Left colon (tissue), 2 donors: ENCODE measurements around the gene ACOX2. TPM values are rescaled to one million over a fixed set of nuclear protein-coding genes. Genes with fewer than 3 reads are reported as not detected.

Experiments used
- ATAC-seq: fragments of 200-7000 bp; cut with Tn5 transposase; one replicate; pipeline ENCODE4 v1.9.1; 2020; ENCODE audit warnings: mild to moderate bottlenecking, moderate library complexity
- DNase-seq, 2 donors: peaks; one replicate each; pipeline ENCODE4 v3.0.0-alpha.2; 2020
- intact Hi-C, 2 donors: fragments of 100-400 bp; cut with DNase I in 1 of 2; cut with micrococcal nuclease in 1 of 2; formaldehyde crosslinking; loops; one replicate each; pipeline versions ENCODE4 v1.11.2 to v1.14.0; 2022; cut with DNase I, micrococcal nuclease
- total RNA-seq, 2 donors: library from RNA; stranded (reverse); fragmentation: NEBNext Ultra II Directional; extraction: Animal tissue kit (Norgen Biotek cat#: 25700); gene quantifications; one replicate each; pipeline ENCODE4 v1.2.1, GENCODE V29; 2021
- donor health status: DM: no; HTN: no; CAD: no.
- donor health status: DM: yes; HTN: yes; CAD: no.

ACOX2 gene
- total RNA-seq, 2 donors from 2014 or later, result 17.0 to 17.8 TPM

GRCh38 chr3:58569287-58570001, 32.5 kb upstream of the ACOX2 start:
- no peak for DNase-seq
- no peak for ATAC-seq
- intact Hi-C loops, result loop anchor here (2.0 to 10.0 kb wide), 2 partner anchors 61 to 65 kb away; no protein-coding TSS in a partner anchor

- intact Hi-C loops, result loop anchor here in 1 of 2 donors (2.0 kb wide), 1 partner anchor 62 kb away; no protein-coding TSS in a partner anchor
- peak; percentile 50 to 85 for DNase-seq
- peak; percentile 58 for ATAC-seq
Measured at GRCh38 chr3:58568572-58569286, 31.7 kb upstream of the ACOX2 start.

- intact Hi-C loops, result no loop called here
- no peak for ATAC-seq
- DNase-seq, result no peak
Measured at GRCh38 chr3:58567251-58567515, 30.2 kb upstream of the ACOX2 start.

- ATAC-seq (no peak), DNase-seq (no peak)
- intact Hi-C loops, result no loop called here
Measured at GRCh38 chr3:58566398-58567250, 29.6 kb upstream of the ACOX2 start.

GRCh38 chr3:58565621-58566397, 28.8 kb upstream of the ACOX2 start:
- DNase-seq (no peak), ATAC-seq (no peak)
- intact Hi-C loops, result no loop called here

GRCh38 chr3:58564456-58565160, 27.6 kb upstream of the ACOX2 start:
- ATAC-seq (peak; percentile 87), DNase-seq (peak in 1 of 2 donors; percentile 47)
- intact Hi-C loops, result no loop called here

GRCh38 chr3:58564054-58564453, 27.1 kb upstream of the ACOX2 start:
- intact Hi-C loops, result no loop called here
- ATAC-seq (no peak), DNase-seq (no peak)

GRCh38 chr3:58563386-58564035, 26.5 kb upstream of the ACOX2 start:
- DNase-seq (no peak), ATAC-seq (no peak)
- intact Hi-C loops, result no loop called here

GRCh38 chr3:58562498-58562897, 25.5 kb upstream of the ACOX2 start:
- DNase-seq (no peak), ATAC-seq (no peak)
- intact Hi-C loops, result no loop called here

- no peak for DNase-seq
- intact Hi-C loops, result no loop called here
- ATAC-seq, result no peak
Measured at GRCh38 chr3:58560771-58561311, 23.9 kb upstream of the ACOX2 start.

GRCh38 chr3:58559586-58559985, 22.6 kb upstream of the ACOX2 start:
- DNase-seq, result no peak
- no peak for ATAC-seq
- intact Hi-C loops, result no loop called here

GRCh38 chr3:58557491-58557890, 20.5 kb upstream of the ACOX2 start:
- intact Hi-C loops, result no loop called here
- DNase-seq (no peak), ATAC-seq (peak; percentile 67)

GRCh38 chr3:58556761-58557221, 19.8 kb upstream of the ACOX2 start:
- no peak for DNase-seq
- intact Hi-C loops, result no loop called here
- ATAC-seq, result no peak

- DNase-seq (no peak), ATAC-seq (no peak)
- intact Hi-C loops, result no loop called here
Measured at GRCh38 chr3:58556001-58556400, 19.0 kb upstream of the ACOX2 start.

GRCh38 chr3:58555203-58555602, 18.2 kb upstream of the ACOX2 start:
- ATAC-seq, result no peak
- DNase-seq, result no peak
- intact Hi-C loops, result no loop called here

- DNase-seq, result no peak
- intact Hi-C loops, result no loop called here
- peak; percentile 66 for ATAC-seq
Measured at GRCh38 chr3:58553003-58553402, 16.0 kb upstream of the ACOX2 start.

GRCh38 chr3:58551636-58552180, 14.7 kb upstream of the ACOX2 start:
- ATAC-seq (no peak), DNase-seq (no peak)
- intact Hi-C loops, result no loop called here
